Hepatic stellate cell (primary cell): ENCODE results near the gene ADAMTS8.
A peak's percentile ranks its signal among the peaks of the same experiment; 100 is the strongest.

ENCODE experiments used
- DNase-seq: peaks from one replicate; pipeline ENCODE4 v3.0.0; 2011; ENCODE audit warnings: low spot score

ADAMTS8 gene, protein sequence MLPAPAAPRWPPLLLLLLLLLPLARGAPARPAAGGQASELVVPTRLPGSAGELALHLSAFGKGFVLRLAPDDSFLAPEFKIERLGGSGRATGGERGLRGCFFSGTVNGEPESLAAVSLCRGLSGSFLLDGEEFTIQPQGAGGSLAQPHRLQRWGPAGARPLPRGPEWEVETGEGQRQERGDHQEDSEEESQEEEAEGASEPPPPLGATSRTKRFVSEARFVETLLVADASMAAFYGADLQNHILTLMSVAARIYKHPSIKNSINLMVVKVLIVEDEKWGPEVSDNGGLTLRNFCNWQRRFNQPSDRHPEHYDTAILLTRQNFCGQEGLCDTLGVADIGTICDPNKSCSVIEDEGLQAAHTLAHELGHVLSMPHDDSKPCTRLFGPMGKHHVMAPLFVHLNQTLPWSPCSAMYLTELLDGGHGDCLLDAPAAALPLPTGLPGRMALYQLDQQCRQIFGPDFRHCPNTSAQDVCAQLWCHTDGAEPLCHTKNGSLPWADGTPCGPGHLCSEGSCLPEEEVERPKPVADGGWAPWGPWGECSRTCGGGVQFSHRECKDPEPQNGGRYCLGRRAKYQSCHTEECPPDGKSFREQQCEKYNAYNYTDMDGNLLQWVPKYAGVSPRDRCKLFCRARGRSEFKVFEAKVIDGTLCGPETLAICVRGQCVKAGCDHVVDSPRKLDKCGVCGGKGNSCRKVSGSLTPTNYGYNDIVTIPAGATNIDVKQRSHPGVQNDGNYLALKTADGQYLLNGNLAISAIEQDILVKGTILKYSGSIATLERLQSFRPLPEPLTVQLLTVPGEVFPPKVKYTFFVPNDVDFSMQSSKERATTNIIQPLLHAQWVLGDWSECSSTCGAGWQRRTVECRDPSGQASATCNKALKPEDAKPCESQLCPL

GRCh38 chr11:130428316-130429119 is at the start of gene ADAMTS8:
ADAMTS8 (minus strand) TSS chr11:130428609; CDS start chr11:130428286, 323 bp downstream.
- DNase-seq: no peak

DNA sequence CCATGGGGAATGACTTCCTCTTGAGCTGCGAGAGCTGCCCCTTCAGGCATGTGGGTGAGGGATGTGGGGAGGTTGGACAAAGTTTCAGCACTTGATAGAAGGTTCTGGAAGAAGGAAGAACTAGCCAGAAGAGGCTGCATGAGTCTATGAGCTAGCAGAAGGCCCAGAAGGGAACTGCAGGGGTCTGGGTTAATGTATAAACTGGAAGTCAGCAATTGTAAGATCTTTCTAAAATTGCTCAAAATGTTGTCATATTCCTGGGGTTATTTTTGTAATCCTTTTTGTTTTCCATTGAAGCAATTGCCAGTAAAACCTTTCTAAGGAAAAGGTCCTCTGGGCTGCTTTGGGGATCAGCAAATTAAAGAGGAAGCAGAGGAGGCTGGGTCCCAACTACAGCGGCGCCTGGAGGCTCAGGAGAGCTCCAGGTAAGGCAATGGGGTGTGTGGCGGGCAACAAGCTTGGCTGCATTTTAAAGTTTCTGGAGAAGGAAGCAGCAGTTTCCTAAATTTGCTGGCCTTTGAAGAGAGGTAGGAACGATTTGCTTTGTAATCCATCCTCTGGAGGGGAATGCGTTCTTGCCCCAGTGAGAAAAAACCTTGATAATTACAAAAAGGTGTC is 49.3 kb upstream of the ADAMTS8 start:
- DNase-seq: peak; percentile 40

DNA sequence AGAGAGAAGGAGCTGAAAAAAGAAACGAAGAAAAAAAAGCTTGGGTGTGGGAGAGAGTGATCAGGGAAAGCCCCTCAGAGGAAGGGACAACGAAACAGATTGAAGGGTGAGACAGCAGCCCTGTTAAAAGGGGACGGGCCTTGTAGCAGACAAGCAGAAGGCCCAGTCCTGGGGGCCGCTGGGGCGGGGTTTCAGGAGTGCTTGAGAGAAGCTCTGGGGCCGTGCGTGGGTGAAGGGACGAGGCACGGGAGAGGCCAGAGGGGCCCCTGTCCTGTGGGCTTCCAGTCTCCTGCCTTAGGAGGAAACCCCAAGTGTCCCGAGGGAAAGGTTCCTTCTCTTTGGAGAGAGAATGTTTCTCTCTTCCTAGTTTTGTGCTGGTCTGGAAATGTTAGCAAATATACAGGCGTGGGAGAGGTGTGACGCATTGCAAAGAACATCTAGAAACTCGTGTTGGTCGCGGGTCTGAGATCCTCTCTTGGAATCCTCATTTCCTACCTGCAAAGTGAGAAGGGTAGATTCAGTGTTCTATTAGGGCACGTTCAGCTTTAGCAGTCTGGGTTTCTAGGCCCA is 48.6 kb upstream of the ADAMTS8 start:
- DNase-seq: no peak

DNA sequence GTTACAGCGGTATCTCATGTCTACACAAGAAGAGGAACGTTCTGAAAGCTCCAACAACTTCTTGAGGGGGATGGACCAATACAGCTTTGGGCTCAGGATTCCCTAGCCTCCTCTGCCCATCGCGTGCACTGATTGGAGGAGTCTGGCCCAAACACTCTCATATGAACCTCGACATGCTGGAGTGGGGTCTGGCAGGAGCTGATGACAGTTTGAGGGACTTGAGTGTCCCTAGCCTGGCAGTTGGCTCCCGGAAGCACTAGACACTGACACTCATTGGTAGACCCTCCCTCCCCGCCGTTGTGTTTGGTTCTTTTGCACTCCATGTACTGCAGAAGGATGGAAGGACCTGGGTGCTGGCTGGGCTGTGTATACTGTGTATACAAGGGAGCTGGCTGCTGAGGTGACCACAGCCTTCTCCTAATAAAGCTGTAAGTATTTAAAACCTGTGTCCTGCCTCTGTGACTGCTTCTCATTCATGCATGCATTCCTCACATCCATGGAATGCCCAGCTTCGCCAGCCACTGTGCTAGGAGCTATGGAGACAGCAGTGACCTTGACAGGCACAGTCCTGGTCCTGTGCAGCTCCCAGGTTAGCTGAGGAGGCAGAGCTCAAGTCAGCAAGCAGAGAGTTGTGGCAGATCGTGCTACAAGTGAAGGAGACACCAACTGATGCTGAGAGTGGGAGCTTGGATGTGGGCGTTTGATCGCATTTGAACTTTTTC is 48.0 kb upstream of the ADAMTS8 start:
- DNase-seq: peak; percentile 60

GRCh38 chr11:130475426-130476053 is 47.1 kb upstream of the ADAMTS8 start:
- no peak for DNase-seq

DNA sequence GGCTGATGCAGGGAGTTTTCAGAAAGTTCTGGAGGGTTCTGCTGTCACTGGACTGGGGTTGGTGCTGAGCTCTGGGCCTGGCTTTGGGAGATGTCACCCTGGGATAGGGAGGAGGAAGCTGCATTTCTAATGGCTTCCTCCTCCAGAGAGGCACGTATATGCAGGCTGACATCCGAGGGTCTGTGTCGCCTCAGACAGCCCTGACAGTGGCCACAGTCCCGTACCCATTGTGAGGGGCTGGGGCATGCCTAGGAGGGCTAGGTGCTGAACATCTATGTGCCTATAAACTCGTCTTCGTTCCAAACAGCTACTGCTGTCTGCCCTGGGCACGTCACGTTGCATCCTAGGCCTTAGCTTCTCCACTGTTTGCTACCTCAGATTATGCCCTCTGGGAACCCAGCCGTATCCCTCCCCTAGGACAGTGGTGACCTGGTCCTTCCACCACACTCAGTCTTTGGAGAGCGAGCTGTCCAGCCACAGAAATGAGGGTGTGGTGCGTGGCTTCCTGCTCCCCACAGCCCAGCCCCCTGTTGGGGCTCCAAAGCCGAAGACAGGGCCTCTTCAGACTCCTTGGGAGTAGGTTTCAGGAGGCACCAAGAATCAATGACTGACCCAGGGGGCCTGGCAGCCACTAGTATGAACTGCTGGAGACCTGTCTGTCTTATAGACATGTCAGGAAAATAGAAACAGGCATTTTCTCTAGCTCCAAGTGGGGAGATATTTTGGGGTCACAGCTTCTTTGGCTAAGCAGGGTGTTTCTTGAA is 46.4 kb upstream of the ADAMTS8 start:
- no peak for DNase-seq

- DNase-seq: no peak
Observed at GRCh38 chr11:130473795-130474377, 45.5 kb upstream of the ADAMTS8 start.

DNA sequence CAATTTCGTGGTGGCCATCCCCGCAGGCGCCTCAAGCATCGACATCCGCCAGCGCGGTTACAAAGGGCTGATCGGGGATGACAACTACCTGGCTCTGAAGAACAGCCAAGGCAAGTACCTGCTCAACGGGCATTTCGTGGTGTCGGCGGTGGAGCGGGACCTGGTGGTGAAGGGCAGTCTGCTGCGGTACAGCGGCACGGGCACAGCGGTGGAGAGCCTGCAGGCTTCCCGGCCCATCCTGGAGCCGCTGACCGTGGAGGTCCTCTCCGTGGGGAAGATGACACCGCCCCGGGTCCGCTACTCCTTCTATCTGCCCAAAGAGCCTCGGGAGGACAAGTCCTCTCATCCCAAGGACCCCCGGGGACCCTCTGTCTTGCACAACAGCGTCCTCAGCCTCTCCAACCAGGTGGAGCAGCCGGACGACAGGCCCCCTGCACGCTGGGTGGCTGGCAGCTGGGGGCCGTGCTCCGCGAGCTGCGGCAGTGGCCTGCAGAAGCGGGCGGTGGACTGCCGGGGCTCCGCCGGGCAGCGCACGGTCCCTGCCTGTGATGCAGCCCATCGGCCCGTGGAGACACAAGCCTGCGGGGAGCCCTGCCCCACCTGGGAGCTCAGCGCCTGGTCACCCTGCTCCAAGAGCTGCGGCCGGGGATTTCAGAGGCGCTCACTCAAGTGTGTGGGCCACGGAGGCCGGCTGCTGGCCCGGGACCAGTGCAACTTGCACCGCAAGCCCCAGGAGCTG is 44.8 kb upstream of the ADAMTS8 start:
- DNase-seq: no peak

- no peak for DNase-seq
Observed at GRCh38 chr11:130472434-130472961, 44.1 kb upstream of the ADAMTS8 start.

DNA sequence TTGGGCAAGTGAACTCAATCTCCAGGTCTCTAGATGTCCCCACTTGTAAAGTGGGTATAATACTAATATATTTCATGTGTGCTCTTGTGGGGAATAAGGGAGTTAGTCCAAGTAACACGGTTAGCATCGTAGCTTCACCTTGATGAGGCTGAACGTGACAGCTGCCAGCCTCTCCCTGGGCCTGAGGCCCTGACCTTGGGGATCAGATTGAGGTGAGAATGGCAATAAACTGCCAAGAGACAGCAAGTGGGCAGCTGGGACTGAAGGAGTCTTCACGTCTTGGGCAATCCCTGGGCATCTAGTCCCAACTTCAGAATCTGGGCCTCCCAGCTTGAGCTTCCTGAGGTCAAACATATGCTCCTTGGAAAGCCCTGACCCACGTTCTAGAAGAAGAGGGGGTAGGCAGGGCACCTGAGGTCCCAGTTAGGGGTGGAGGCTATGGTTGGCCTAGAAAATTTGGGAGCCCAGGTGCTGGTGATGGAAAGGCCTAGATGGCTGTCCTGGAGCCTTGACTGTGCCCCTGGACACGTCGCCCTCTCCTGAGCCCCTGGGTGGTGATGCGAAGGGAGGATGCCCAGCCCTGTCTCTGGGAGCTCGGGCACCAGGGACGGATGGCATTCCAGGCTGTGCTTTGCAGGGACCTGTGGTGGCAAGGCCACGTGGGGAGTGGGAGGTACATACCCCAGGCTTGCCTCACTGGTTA is 43.5 kb upstream of the ADAMTS8 start:
- DNase-seq: no peak

GRCh38 chr11:130470832-130471706 is 42.7 kb upstream of the ADAMTS8 start:
- no peak for DNase-seq

DNA sequence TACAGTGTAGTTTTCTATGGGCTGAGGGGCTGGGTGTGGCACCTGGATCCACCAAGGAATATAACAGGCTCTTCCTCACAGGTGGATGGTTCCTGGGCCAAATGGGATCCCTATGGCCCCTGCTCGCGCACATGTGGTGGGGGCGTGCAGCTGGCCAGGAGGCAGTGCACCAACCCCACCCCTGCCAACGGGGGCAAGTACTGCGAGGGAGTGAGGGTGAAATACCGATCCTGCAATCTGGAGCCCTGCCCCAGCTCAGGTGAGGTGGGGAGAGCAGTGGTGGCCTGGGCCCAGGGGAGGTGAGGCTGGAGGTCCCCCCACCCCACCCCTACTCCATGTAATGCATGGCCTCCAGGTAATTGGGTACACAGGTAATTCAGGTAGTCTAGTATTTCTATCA is 40.8 kb upstream of the ADAMTS8 start:
- DNase-seq: no peak

DNA sequence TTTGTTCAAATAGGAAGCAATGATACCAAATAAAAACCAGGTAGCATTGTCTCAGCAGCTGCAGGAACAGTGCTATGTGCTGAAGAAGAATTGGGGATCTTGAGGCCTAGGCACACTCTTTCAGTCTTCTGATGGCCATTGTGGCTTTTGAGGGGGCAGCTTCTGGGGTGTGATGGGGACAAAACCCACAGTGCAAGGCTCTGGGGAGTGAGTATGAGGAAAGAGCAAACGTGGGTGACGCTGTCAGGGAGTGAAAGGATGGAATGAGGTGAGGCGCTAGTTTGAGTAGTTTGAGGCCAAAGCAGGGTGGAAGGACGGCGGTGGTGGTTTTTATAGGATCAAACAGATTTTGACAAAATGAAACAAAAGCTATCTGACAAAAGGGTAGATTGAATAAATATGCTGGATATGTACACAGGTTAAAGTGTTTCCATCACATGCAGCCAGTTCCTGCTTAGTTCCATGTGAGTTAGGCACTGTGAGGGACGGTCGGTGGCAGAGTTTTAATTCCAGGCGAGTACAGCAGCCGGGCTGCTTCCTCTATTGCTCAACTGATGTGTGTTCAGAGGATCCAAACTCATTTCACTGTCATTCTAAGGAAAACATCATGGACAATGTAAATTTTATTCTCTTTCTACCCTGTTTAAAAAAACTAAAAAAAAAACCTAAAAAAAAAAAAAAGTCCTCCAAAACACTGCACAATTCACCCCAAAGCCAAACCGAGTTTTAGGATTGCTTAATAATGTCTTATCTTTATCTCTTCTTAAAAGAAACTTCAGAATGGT is 38.9 kb upstream of the ADAMTS8 start:
- no peak for DNase-seq

DNA sequence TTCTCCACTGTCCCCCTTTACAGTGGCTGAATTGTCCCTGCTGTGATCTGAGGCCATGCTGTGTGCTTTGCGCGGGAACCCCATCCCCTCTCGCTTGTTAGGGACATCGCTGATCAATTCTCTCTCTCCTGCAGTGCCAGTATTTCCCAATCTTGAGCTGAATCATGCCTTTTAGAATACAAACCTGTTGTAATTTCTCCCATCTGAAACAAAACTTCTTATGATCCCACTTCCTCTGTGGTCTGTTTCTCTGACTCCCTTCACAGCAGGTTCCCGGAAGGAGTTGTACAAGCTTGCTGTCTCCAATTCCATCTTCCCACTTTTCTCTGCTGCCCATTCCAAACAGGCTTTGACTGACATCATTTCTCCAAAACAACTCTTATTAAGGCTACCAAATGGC is 36.9 kb upstream of the ADAMTS8 start:
- DNase-seq: no peak

- DNase-seq: peak; percentile 64
Observed at GRCh38 chr11:130464291-130464812, 35.9 kb upstream of the ADAMTS8 start.
